HG03558 (cell line): Measurements from ENCODE around the gene SLC35E1.
"Not testable (repeated sequence)": the region's sequence is repeated elsewhere in the genome, so short reads cannot be mapped to it uniquely, and the experiment has no call there.

ENCODE experiments used
- ATAC-seq: cut with Tn5 transposase; IDR thresholded peaks from one replicate; pipeline ENCODE4 v1.9.1; 2021; ENCODE audit warnings: moderate number of reproducible peaks; ENCODE audit not compliant: unreplicated experiment; ENCODE audit errors: extremely low read depth

SLC35E1 gene

GRCh38 chr19:16561382-16561781, 10.8 kb downstream of the SLC35E1 start:
- no peak for ATAC-seq

- no peak for ATAC-seq
These were observed 12.4 kb downstream of the SLC35E1 start for GRCh38 chr19:16559780-16560276.

- ATAC-seq = no peak
These were observed 17.4 kb downstream of the SLC35E1 start for GRCh38 chr19:16554776-16555175.

GRCh38 chr19:16551902-16552301, 20.3 kb downstream of the SLC35E1 start:
- ATAC-seq = not testable (repeated sequence)

GRCh38 chr19:16548956-16549355, 23.3 kb downstream of the SLC35E1 start:
- no peak for ATAC-seq

- ATAC-seq = no peak
These were observed 27.6 kb downstream of the SLC35E1 start for GRCh38 chr19:16544473-16545231.

GRCh38 chr19:16543734-16544133, 28.5 kb downstream of the SLC35E1 start:
- not testable (repeated sequence) for ATAC-seq

- no peak for ATAC-seq
These were observed 29.2 kb downstream of the SLC35E1 start for GRCh38 chr19:16542910-16543472.

GRCh38 chr19:16542045-16542909, 29.9 kb downstream of the SLC35E1 start, which contains the start of gene CHERP:
CHERP (minus strand) TSS chr19:16542437; CDS start chr19:16542378, 59 bp downstream.
- peak; percentile 58 for ATAC-seq

- no peak for ATAC-seq
These were observed 30.6 kb downstream of the SLC35E1 start for GRCh38 chr19:16541526-16542044.

GRCh38 chr19:16540948-16541347, 31.3 kb downstream of the SLC35E1 start:
- ATAC-seq = no peak

GRCh38 chr19:16537111-16537510, 35.1 kb downstream of the SLC35E1 start:
- no peak for ATAC-seq

GRCh38 chr19:16536130-16536529, 36.1 kb downstream of the SLC35E1 start:
- ATAC-seq = no peak

GRCh38 chr19:16535381-16535780, 36.8 kb downstream of the SLC35E1 start:
- no peak for ATAC-seq

GRCh38 chr19:16532440-16533234, 39.6 kb downstream of the SLC35E1 start:
- ATAC-seq = no peak

- ATAC-seq = no peak
These were observed 40.9 kb downstream of the SLC35E1 start for GRCh38 chr19:16531380-16531669.

GRCh38 chr19:16530540-16531379, 41.5 kb downstream of the SLC35E1 start:
- no peak for ATAC-seq

- ATAC-seq = no peak
These were observed 42.6 kb downstream of the SLC35E1 start for GRCh38 chr19:16529466-16530144.
